ENCODE measurements around the gene PTMA.

The PTMA gene

DNA sequence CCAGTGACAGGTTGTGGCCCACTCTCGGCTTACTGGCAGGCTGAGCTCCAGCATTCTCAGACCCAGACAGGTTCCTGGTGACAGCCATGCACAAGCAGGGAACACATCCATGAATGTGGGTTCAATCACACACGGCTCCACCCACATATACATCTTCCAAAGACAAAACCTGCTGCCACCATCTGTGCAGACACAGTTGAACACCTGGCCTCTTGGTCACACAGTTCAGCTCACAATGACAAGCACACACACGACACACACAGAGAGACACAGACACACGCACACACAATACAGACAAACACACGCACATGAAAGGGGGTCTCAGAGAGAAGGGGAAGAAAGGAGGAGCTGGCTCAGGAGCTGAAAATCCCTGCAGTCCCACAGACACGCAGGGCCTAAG, 32.1 kb upstream of the PTMA start:
- DNase-seq (ENCODE audit: low read depth in 2 of 2): no peak

DNA sequence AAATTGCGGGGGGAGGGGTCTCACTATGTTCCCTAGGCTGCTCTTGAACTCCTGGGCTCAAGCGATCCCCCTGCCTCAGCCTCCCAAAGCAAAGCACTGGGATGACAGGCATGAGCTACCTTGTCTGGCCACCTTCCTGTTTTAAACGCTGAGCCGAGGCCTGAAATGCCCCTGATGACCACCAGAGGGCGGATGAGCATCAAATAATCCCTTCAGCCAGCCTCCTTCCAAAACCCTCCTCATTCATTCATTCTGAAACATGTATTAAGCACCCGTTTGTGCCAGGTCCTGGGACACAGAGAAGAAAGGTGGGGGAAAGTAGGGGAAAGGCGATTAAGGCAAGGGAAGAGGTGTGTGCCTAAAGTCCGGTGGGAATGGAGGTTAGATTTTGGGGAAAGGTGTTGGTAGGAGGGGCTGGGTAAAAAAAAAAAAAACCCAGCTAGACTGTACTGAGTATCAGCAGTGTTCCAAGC, 30.7 kb upstream of the PTMA start:
- peak; percentile 64 to 83 for DNase-seq (ENCODE audit: low read depth in 2 of 2)

DNA sequence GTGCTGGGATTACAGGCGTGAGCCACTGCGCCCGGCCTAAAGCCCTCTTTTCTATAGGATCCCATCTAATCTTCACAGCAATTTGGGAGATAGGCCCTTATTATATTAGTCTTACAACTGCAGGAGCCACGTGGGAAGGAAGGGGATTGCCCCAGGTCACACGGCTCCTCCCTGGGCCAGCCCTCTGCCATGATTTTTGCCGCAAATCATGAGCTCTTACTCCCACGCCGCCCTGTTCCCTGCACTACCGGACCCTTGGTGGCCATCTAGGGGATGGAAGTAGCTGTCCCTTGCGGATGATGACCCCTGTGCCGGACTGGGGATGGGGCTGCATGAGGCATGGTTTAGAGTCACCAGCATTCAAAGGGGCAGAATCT, 28.4 kb upstream of the PTMA start:
- no peak for DNase-seq (ENCODE audit: low read depth in 2 of 2)

DNA sequence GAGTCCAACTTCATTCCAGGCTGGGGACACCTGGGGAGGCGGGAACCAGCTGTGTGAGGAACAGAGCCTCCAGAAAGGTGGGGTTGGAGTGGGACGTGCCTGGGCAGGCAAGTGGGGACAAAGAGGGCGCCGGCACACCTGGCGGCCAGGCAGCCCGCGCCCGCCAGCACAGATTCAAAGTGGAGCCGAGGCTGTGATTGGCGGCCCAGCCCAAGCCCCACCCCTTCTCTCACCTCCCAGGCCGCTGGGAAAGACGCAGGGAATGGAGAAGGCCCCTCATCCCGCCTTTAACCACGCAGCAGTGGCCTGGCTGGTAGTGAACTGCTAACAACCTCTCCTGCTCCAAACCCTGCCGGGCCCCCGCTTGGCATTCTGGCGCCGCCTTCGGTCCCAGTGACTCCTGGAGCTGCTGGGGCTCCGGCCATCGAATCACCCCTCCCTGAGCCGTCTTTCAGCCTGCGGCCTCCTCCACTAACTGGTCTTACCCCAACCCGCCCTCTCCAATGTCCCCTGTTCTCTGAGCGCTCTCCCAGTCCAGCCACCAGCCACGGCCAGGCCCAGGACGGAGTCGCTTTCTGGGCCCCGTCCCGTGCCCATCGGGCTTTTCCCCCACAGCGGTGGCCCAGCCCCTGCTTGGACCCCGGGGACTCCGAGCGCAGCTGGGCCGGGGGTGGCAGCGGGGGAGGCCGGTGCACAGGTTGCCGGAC, 27.9 kb upstream of the PTMA start:
- DNase-seq (ENCODE audit: low read depth in 2 of 2): no peak

DNA sequence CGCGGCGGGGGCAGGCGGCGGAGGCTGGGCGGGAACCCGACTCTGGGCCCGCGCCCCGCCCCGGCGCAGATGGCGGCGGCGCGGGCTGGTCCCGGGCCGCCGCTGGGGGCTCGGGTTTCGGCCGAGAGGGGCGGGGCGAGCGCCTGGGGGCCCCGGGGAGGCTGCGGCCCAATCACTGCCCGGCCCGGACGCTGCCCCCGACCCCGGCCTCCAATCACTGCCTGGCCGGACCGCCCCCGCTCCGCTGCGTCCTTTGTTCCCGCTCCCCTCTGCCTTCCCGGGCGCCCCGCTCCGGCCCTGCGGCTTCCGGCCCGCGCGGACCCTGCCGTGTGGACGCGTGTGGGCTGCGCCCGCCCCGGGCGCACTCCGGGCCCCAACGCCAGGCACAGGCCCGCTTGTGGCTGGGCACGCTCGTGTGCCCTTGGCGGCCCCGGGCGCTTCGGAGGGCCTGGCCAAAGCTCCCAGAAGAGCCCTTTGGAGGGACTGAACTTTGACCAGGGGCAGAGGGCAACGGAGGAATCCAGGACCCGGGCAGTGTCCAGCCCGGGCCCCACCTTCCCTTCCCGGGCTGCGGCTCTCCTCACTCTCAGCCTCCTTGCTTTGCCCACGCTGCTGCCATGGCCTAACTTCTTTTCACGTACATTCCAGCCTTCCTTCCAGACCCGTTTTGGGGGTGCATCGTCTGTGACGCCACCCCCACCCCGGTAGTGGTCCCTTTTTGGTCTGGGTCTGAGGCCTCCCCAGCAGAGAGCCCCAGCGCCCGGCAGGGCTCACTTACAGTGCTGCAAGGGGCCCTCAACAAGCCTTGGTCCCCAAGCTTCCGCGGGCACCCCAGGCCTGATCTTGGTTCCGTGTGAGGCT, 27.1 kb upstream of the PTMA start:
- no peak for DNase-seq (ENCODE audit: low read depth in 2 of 2)

DNA sequence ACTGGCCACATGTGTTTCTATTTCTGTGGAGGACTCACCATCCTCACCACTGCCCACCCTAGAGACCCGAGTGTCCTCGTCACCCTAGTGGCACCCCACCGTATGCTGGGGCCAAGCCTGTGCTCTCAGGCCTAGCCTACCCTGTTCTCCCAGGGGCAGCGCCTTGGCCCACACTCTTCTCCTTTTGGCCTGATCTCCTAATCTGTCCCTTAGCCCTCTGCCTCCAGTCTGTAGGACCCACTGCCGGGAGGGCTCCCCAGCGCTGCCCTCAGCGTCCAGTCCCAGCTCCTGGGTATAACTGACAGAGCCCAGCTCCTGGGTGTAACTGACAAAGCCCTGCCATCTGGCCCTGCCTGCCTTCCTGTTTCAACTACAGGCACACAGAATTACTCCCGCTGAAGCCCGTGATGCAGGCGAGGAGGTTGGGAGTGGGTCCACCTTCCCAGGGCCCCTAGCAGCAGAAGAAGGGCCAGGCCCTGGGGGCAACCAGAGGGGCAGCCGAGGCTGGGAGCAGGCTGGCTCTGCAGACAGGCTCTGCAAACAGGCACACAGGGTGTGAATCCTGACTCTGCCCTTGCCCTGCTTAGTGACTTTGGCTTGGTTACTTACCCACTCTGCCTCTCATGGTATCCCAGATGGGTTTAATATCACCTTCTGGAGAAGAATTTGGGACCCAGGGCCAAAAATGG, 25.6 kb upstream of the PTMA start:
- no peak for DNase-seq (ENCODE audit: low read depth in 2 of 2)

DNA sequence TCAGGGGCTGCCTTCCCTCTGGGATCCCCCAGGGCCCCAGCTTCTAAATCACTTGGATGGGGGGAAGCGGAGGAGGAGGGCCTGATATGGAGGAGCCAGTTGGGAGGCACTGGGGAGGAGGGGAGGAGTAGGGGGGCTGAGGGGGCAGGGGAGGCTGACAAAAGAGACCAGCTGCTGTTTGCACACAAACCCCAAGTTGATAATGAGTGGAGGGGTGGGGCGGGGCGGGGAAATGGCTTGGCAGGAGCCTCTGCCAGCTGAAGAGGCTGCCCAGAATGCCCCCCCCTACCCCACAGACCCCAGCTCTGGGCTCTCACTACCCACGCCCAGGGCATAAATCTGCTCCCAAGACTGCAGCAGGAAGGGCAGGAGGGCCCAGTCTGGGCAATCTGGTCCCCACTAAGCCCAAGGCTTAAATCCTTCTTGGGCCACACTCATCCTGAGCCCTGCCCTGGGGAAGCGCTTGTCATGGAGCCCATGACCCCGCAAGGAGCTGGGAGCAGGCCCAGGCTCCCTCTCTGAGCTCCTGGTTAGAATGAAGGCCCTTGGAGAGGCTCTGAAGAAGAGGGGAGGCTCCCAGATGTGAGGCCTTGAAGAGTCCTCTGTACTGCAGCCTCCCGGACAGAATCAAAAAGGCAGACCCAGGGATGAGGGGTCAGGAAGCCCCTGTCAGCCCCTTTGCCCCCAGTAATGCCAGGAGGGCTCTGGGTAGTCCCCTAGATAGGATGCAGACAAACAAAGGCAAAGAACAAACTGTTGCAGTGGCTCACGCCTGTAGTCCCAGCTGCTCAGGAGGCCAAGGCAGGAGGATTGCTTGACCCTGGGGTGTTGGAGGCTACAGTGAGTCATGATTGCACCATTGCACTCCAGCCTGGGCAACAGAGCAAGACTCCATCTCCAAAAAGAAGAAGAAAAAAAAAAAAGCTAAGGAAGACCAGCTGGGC, 24.8 kb upstream of the PTMA start:
- DNase-seq (ENCODE audit: low read depth in 2 of 2): no peak

DNA sequence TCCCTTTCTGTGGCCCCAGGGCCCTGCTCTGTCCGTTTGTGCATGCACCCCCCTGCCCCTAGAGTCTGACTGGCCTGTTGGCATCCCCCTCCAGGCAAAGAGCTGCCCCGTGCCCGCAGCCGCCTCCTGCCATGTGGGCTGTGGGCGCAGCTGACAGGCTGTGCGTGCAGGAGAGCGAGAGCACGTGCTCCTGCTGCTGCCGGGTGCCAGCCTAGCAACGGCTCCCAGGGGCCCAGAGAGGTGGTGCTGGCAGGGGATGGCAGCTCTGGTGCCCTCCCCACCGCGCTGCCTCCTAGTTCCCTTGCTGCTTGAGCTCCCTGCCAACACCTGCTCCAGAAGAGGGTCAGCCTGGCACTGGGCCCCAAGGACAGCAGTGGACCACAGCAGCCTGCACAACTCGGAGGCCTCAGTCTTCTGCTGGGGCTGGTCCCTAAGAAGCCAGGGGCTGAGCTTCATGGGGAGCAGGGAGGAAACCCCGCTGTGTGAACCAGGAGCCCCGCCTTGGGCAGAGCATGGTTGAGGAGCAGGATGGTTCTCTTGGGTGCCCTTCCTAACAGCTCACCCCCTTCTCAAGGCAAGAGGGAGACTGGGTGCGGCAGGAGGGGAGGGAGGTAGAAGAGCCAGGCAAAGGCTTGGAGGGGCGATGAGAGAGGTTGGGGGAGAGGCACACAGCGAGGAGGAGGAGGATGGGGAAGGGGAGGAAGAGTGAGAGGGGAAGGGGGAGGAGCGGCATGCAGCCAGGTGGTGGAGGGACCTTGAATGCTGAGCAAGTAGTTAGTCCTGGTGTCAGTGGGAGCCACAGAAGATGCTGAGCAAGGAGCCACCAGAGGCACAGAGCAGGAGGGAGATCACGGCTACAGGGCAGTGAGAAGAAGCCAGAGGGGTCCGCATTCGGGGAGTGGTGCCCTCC, 23.8 kb upstream of the PTMA start:
- DNase-seq (ENCODE audit: low read depth in 2 of 2): no peak

DNA sequence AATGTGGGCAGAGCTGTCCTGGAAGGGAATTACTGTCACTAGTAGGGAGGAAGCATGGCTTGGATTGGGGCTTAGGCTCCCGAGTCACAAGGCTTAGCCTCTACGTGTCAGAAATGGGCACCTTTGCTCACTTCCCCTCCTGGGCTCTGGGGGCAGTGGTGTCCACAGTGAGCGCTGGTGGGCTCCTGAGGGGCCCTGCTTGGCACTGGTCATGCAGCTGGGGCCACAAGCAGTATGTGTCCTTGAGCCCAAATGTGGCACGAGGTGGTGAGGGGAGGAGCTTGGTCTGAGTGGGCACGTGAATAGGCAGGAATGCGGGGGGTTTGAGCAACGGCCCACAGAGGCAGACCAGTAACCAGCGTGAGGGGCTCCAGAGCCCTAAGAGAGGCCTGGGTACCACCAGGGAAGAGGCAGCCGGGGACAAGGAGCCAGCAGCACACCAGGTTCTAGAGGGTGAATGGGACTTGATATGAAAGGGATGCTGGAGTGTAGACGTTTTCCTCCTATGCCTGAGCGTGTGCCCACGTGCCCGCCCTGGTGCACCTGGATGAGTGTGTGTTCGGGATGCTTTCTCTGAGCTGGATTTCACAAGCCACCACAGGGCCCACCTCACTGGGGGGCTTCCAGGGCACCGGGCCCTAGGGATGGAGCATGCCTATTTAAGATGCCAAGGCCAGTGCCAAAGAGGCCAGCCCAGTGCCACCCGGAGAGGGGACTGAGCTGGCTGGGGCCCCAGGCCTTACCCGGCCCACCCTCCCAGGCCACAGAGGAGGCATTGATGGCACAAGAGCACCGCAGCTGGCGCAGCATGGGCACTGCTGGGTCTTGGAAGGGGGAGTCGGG, 22.8 kb upstream of the PTMA start:
- DNase-seq (ENCODE audit: low read depth in 2 of 2): no peak

DNA sequence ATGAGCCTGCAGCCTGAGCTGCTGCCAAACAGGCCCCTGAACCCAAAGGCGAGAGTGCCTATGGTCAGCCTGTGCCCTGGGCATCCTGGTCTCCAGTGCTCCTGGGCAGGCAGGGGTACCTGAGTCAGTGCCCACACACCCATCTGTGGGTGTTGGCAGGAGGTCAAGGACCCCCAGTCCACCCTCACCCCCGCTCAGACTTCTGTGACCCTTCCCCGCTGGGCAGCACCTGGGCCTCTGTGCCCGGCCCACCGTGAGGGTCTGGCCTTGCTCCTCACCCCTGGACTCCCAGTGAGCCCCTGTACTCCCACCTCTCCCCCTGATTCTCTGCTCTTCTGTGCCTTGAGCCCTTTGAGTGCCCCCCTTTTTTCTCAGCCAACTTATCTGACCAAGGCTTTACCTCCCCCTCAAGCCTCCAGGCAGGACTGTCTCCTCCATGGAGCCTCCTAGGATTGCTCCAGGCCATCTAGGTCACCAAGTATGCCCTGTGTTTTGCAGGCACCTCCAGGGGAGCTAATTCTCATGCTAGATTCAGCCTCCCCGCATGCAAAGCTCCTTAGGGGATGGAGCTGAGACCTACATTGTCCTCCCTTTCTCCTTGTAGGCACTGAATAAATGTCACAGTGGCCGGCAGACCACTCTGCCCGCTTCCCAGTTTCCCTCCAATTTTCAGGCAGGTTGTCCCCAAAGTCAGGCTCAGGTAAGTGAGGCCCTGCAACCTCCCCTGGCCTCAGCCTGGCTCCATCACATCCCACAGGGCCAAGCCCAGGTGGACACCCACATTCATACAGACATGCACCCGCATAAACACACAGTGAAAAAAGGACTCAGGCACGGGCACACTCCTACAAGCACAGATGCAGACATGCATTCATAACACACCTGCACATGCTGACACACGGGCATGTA, 21.9 kb upstream of the PTMA start:
- DNase-seq (ENCODE audit: low read depth in 2 of 2): no peak

DNA sequence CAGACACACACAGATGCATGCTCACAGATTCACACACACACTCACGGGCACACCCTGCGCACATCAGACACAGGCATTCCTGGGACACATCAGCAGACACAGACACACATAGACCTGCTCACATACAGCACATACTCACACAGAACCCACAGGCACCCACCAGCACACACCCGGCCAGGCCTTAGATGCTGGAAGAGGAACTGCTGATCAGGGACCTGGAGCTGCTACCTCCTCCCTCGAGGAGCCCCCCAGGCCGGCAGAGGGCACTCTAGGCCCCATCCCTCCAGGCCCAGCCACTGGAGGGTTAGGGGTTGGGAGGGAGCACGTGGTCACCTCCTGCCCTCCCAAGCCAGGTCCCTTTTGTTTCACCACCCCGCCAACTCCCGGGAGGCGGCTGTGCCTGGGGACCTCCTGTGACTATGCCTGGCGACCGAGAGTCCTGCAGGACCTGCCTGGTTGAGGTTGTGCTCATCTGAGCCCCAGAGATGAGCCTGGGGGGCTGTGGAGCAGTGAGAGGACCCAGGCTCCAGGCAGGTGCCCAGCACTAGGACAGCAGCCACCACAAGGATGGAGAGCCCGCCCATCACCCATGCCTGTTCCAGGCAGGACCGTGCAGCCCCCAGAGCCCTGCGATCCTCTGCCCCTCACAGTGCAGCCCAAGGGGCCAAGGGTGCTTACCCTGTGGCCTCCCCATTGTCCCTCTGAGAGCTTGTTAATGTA, 21.0 kb upstream of the PTMA start:
- DNase-seq (ENCODE audit: low read depth in 2 of 2): peak; percentile 54 to 69

DNA sequence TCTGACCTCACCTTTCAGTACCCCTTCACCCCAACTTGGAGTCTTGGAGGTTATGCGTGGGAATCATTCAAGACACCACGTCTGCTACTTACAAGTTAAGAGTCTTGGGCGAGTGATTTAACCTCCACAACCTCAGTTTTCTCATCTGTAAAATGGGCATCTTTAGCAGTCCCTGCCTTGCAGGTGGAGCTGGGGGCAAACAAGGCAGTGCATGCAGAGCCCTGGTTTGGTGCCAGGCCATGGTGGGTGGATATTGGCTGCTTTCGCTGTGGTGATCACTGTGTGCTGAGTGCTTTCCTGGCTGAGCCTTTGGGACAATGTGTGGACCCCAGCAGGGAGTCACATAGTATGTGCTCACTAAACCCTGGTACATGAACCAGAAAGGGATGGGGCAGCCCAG, 20.4 kb upstream of the PTMA start:
- no peak for DNase-seq (ENCODE audit: low read depth in 2 of 2)

DNA sequence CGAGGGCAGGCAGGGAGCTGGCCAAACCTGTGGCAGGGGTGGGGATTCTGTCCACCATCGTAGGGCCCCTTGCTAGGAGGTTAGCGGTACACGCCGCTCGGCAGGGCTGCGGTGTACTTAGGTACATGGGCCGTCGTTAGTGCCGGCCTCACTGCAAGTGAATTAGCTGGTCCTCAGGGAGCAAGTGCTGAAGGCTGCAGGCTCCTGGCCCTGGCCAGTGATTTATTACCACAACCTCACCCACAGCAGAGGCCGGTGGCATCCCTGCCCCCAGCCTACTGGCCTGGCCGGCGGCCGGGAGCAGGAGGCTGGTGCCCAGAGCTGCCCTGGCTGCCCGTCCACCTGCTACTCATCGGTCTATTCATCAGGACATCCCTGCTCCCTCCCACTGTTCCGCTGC, 19.6 kb upstream of the PTMA start:
- no peak for DNase-seq (ENCODE audit: low read depth in 2 of 2)

DNA sequence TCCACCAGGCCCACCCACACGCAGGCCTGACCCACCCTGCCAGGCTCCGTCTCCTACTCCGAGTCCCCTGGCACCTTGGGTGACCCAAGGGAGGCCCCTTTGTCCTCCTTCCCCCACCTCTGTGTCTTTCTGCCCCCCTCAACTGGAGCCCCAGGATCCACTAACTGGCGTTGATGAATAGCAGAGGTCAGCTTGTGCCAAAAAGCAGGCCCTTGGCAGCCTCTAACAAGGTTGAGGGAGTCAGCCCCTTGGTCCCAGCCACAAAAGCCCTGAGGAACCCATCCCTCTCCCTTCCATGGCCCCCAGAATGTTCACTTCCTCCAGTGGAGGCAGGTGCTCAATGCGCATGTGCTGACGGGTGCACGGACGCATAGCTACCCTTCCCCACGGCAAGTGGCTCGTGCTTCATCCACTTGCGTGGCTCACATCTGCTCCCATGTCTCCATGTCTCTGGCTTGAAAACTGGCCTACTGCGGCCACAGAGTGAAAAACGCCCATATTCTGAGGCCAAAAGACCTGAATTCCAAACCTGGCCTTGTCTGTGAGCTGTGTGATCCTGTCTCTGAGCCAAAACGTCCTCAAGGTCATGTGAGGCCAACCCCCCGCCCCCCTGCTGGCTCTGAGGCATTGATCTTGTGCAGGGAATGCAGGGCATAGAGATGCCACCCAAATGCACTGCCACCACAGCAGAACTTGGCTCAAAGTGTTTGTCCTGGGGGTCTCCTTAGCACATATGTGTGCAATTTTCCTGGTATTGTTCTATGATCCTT, 19.0 kb upstream of the PTMA start:
- DNase-seq (ENCODE audit: low read depth in 2 of 2): no peak

DNA sequence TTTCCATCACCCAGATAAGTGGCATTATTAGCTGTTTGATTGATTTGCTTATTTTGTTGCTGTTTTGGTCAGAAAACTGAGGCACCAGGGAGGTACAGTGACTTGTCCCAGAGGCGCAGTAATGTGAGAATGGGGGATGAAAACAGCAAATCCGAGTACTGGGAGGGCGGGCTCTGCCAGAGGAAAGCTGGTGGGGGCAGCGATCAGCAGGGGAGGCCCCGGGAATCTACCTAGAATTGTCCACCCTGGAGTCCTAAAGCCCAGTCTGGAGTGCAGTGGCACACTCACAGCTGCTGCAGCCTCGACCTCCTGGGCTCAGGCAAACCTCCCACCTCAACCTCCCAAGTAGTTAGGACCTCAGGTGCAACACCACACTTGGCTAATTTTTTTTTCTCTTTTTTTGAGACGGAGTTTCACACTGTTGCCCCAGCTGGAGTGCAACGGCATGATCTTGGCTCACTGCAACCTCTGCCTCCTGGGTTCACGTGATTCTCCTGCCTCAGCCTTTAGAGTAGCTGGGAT, 17.0 kb upstream of the PTMA start:
- no peak for DNase-seq (ENCODE audit: low read depth in 2 of 2)

DNA sequence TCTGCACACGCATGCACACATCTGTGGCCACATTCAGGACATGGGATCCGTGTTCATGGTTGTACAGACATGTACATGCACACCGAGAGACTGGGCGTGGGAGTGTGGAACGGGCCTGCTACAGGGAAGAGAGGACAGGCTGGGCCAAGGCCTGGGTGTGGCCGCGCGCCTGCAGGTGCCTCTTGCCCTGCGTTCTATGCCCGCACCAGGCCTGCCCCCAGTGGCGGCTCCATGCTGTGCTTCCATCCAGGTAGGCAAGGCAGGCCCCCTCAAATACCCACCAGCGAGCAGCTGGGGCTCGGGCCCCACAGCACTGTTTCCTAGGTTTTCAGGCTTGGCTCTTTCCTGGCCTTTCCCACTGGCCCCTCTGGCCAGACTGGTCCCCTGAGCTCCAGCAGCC, 15.5 kb upstream of the PTMA start:
- no peak for DNase-seq (ENCODE audit: low read depth in 2 of 2)

DNA sequence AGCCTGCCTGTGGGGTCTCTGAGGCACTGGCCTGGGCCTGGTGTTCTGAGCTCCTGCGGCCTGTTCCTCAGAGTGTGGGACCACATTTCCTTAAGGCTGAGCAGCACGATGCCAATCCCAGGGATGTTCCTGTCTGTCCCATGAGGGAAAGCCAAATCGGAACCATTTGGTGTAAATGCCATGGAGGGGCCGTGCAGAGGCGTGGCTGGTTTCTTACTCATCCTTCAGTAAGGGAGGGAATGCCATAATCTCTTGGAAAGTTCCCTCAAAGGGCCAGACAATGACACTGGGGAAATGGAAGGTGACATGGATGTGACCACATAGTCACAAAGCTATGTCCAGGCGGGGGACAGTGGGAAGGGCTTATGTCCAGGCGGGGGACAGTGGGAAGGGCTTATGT, 14.4 kb upstream of the PTMA start:
- DNase-seq (ENCODE audit: low read depth in 2 of 2): no peak
